ENCODE data around the gene CCDC86. TPM values are rescaled to one million over a fixed set of nuclear protein-coding genes. Genes with fewer than 3 reads are reported as not detected.

Gene CCDC86
- total RNA-seq (2014; rRNA removed; shearing (Covaris generic)): 21.9 and 24.9 TPM in 2 replicates

GRCh38 chr11:60841797-60842667 lies at the start of gene CCDC86:
CCDC86 (plus strand) TSS chr11:60842113; CDS start chr11:60842125, 12 bp downstream.
- DNase-seq: peak; percentile 95 to 96
- Histone ChIP-seq H3K4me1 (peaks cover 22% of the 10 kb centered on the region), H3K27me3 (no peaks in the 10 kb centered on the region), H3K27ac (peak within 1 kb of the TSS; percentile 49), H3K36me3 (no peaks in the 10 kb centered on the region; the same call in 1 of the 2 replicates), H3K9me3 (replicated peaks) (no peaks in the 10 kb centered on the region), H3K4me3 (peak within 1 kb of the TSS; percentile 83)

GRCh38 chr11:60792521-60792920 lies 49.4 kb upstream of the CCDC86 start:
- H3K36me3 ChIP-seq: no peaks in the 10 kb centered on the region
- H3K4me1 ChIP-seq: no peaks in the 10 kb centered on the region
- H3K27me3 ChIP-seq: no peaks in the 10 kb centered on the region
- no peak overlapping the region for H3K4me3 ChIP-seq
- no peaks in the 10 kb centered on the region for H3K9me3 ChIP-seq (replicated peaks)
- no peak for DNase-seq
- H3K27ac ChIP-seq: no peak overlapping the region

GRCh38 chr11:60795291-60795690 lies 46.6 kb upstream of the CCDC86 start:
- Histone ChIP-seq H3K27ac (no peak overlapping the region), H3K4me3 (no peak overlapping the region), H3K4me1 (no peaks in the 10 kb centered on the region), H3K27me3 (no peaks in the 10 kb centered on the region), H3K36me3 (no peaks in the 10 kb centered on the region), H3K9me3 (replicated peaks) (no peaks in the 10 kb centered on the region)
- no peak for DNase-seq

- H3K4me1 ChIP-seq: no peaks in the 10 kb centered on the region
- no peaks in the 10 kb centered on the region for H3K27me3 ChIP-seq
- H3K9me3 ChIP-seq (replicated peaks): no peaks in the 10 kb centered on the region
- H3K27ac ChIP-seq: no peak overlapping the region
- H3K4me3 ChIP-seq: no peak overlapping the region
- DNase-seq: no peak
- no peaks in the 10 kb centered on the region for H3K36me3 ChIP-seq
Observed at GRCh38 chr11:60797846-60798630, 43.9 kb upstream of the CCDC86 start.

GRCh38 chr11:60798631-60799030 lies 43.3 kb upstream of the CCDC86 start:
- no peak overlapping the region for H3K4me3 ChIP-seq
- H3K36me3 ChIP-seq: no peaks in the 10 kb centered on the region
- DNase-seq: no peak
- no peak overlapping the region for H3K27ac ChIP-seq
- H3K4me1 ChIP-seq: no peaks in the 10 kb centered on the region
- H3K9me3 ChIP-seq (replicated peaks): no peaks in the 10 kb centered on the region
- no peaks in the 10 kb centered on the region for H3K27me3 ChIP-seq

GRCh38 chr11:60801194-60801593 lies 40.7 kb upstream of the CCDC86 start:
- Histone ChIP-seq H3K36me3 (no peaks in the 10 kb centered on the region), H3K4me1 (no peaks in the 10 kb centered on the region), H3K27me3 (no peaks in the 10 kb centered on the region), H3K4me3 (no peak overlapping the region), H3K9me3 (replicated peaks) (no peaks in the 10 kb centered on the region), H3K27ac (no peak overlapping the region)
- no peak for DNase-seq

GRCh38 chr11:60803273-60803936 lies 38.5 kb upstream of the CCDC86 start:
- H3K4me1 ChIP-seq: no peaks in the 10 kb centered on the region
- no peaks in the 10 kb centered on the region for H3K27me3 ChIP-seq
- H3K4me3 ChIP-seq: no peak overlapping the region
- H3K36me3 ChIP-seq: no peaks in the 10 kb centered on the region
- no peak for DNase-seq
- H3K27ac ChIP-seq: no peak overlapping the region
- no peaks in the 10 kb centered on the region for H3K9me3 ChIP-seq (replicated peaks)

GRCh38 chr11:60809249-60809648 lies 32.7 kb upstream of the CCDC86 start:
- Histone ChIP-seq H3K9me3 (replicated peaks) (no peaks in the 10 kb centered on the region), H3K36me3 (no peaks in the 10 kb centered on the region), H3K4me3 (no peak overlapping the region), H3K27me3 (no peaks in the 10 kb centered on the region), H3K4me1 (0 out of 2 replicates have a peak, but pooled peaks cover 3% of the 10 kb centered on the region), H3K27ac (no peak overlapping the region)
- DNase-seq: peak in 1 of 2 experiments; percentile 9

GRCh38 chr11:60809691-60810090 lies 32.2 kb upstream of the CCDC86 start:
- H3K4me3 ChIP-seq: no peak overlapping the region
- H3K4me1 ChIP-seq: 0 out of 2 replicates have a peak, but pooled peaks cover 3% of the 10 kb centered on the region
- no peaks in the 10 kb centered on the region for H3K9me3 ChIP-seq (replicated peaks)

GRCh38 chr11:60810151-60810550 lies 31.8 kb upstream of the CCDC86 start:
- Histone ChIP-seq H3K27me3 (no peaks in the 10 kb centered on the region), H3K4me1 (0 out of 2 replicates have a peak, but pooled peaks cover 3% of the 10 kb centered on the region), H3K27ac (no peak overlapping the region), H3K9me3 (replicated peaks) (no peaks in the 10 kb centered on the region), H3K36me3 (no peaks in the 10 kb centered on the region), H3K4me3 (no peak overlapping the region)
- DNase-seq: no peak

More at GRCh38 chr11:60809691-60810090, 32.2 kb upstream of the CCDC86 start:
- no peaks in the 10 kb centered on the region for H3K27me3 ChIP-seq
- H3K36me3 ChIP-seq: no peaks in the 10 kb centered on the region
- no peak for DNase-seq
- H3K27ac ChIP-seq: no peak overlapping the region

- no peaks in the 10 kb centered on the region for H3K36me3 ChIP-seq
- peak; percentile 29 to 48 for DNase-seq
- no peaks in the 10 kb centered on the region for H3K9me3 ChIP-seq (replicated peaks)
- H3K4me1 ChIP-seq: 0 out of 2 replicates have a peak, but pooled peaks cover 3% of the 10 kb centered on the region
- H3K27me3 ChIP-seq: no peaks in the 10 kb centered on the region
- no peak overlapping the region for H3K27ac ChIP-seq
- H3K4me3 ChIP-seq: no peak overlapping the region
Observed at GRCh38 chr11:60810569-60810968, 31.3 kb upstream of the CCDC86 start.

- no peaks in the 10 kb centered on the region for H3K27me3 ChIP-seq
- DNase-seq: no peak
- H3K4me3 ChIP-seq: no peak overlapping the region
- H3K36me3 ChIP-seq: no peaks in the 10 kb centered on the region
- no peaks in the 10 kb centered on the region for H3K9me3 ChIP-seq (replicated peaks)
- H3K27ac ChIP-seq: no peak overlapping the region
- H3K4me1 ChIP-seq: 0 out of 2 replicates have a peak, but pooled peaks cover 3% of the 10 kb centered on the region
Observed at GRCh38 chr11:60813324-60813723, 28.6 kb upstream of the CCDC86 start.

- H3K4me3 ChIP-seq: no peak overlapping the region
- 0 out of 2 replicates have a peak, but pooled peaks cover 3% of the 10 kb centered on the region for H3K4me1 ChIP-seq
- no peaks in the 10 kb centered on the region for H3K36me3 ChIP-seq
- no peaks in the 10 kb centered on the region for H3K9me3 ChIP-seq (replicated peaks)
- no peak for DNase-seq
- no peak overlapping the region for H3K27ac ChIP-seq
- no peaks in the 10 kb centered on the region for H3K27me3 ChIP-seq
Observed at GRCh38 chr11:60814112-60814511, 27.8 kb upstream of the CCDC86 start.

GRCh38 chr11:60816590-60817157 lies 25.2 kb upstream of the CCDC86 start:
- H3K27ac ChIP-seq: no peak overlapping the region
- no peaks in the 10 kb centered on the region for H3K4me1 ChIP-seq
- no peaks in the 10 kb centered on the region for H3K36me3 ChIP-seq
- DNase-seq: no peak
- H3K9me3 ChIP-seq (replicated peaks): no peaks in the 10 kb centered on the region
- H3K4me3 ChIP-seq: no peak overlapping the region
- H3K27me3 ChIP-seq: no peaks in the 10 kb centered on the region

All from SJCRH30 (cell line).